Measurements from ENCODE around the gene AIFM3. TPM values are rescaled to one million over a fixed set of nuclear protein-coding genes. Genes with fewer than 3 reads are reported as not detected.

AIFM3 gene
- total RNA-seq, 3 donors from 2014 or later = 73.1 to 239 (median 181) TPM

GRCh38 chr22:20982563-20982882 lies 15.5 kb downstream of the AIFM3 start:
- no peak for DNase-seq
- peak; percentile 16 for ATAC-seq
- H3K9me3 ChIP-seq = peaks cover 5% of the 10 kb centered on the region
- intact Hi-C loops (cut with DNase I, micrococcal nuclease) = loop anchor here in 1 of 2 donors (10.0 kb wide), 1 partner anchor 68 kb away; the partner anchor contains the start of gene CRKL
- H3K36me3 ChIP-seq (ENCODE audit: low read depth) = peaks cover 5% of the 10 kb centered on the region
- peaks cover 27% of the 10 kb centered on the region for H3K4me1 ChIP-seq (ENCODE audit: low read depth)
- TF ChIP-seq, protein P1, sequence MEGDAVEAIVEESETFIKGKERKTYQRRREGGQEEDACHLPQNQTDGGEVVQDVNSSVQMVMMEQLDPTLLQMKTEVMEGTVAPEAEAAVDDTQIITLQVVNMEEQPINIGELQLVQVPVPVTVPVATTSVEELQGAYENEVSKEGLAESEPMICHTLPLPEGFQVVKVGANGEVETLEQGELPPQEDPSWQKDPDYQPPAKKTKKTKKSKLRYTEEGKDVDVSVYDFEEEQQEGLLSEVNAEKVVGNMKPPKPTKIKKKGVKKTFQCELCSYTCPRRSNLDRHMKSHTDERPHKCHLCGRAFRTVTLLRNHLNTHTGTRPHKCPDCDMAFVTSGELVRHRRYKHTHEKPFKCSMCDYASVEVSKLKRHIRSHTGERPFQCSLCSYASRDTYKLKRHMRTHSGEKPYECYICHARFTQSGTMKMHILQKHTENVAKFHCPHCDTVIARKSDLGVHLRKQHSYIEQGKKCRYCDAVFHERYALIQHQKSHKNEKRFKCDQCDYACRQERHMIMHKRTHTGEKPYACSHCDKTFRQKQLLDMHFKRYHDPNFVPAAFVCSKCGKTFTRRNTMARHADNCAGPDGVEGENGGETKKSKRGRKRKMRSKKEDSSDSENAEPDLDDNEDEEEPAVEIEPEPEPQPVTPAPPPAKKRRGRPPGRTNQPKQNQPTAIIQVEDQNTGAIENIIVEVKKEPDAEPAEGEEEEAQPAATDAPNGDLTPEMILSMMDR (IDR thresholded peaks at IDR 0.05) = no peak
- peak overlapping the region; percentile 47 for H3K4me3 ChIP-seq

GRCh38 chr22:20983081-20983771 lies 16.2 kb downstream of the AIFM3 start:
- DNase-seq (no peak), ATAC-seq (no peak)
- TF ChIP-seq, protein P1 (IDR thresholded peaks at IDR 0.05) = no peak
- peaks cover 5% of the 10 kb centered on the region for H3K36me3 ChIP-seq (ENCODE audit: low read depth)
- no peak overlapping the region for H3K4me3 ChIP-seq
- H3K4me1 ChIP-seq (ENCODE audit: low read depth) = peaks cover 27% of the 10 kb centered on the region
- H3K9me3 ChIP-seq = peaks cover 3% of the 10 kb centered on the region
- intact Hi-C loops (cut with DNase I, micrococcal nuclease) = loop anchor here in 1 of 2 donors (10.0 kb wide), 1 partner anchor 68 kb away; the partner anchor contains the start of gene CRKL

DNA sequence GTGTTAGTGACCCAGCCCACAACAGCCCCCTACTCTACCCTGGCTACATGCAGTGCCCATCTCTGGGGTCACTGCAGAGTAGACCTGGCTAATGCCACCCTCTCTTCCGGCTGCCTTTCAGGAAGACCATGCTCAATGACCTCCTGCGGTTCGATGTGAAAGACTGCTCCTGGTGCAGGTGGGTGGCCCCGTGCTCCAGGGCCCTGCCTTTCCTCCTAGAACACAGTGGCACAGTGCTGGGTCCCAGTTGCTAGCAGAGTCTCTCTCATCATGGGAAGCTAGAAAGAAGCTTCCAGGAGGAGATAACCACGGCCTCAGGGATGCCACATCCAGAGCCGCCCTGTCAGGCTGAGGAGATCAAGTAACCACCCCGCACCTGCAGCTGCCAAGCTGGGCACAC lies 18.7 kb downstream of the AIFM3 start:
- ATAC-seq (no peak), DNase-seq (no peak)
- intact Hi-C loops (cut with DNase I, micrococcal nuclease) = loop anchor here in 1 of 2 donors (10.0 kb wide), 1 partner anchor 71 kb away; the partner anchor contains the start of gene CRKL
- TF ChIP-seq, protein P1 (IDR thresholded peaks at IDR 0.05) = no peak
- no peak overlapping the region for H3K4me3 ChIP-seq
- H3K36me3 ChIP-seq (ENCODE audit: low read depth) = peaks cover 5% of the 10 kb centered on the region
- H3K4me1 ChIP-seq (ENCODE audit: low read depth) = peaks cover 16% of the 10 kb centered on the region
- no peaks in the 10 kb centered on the region for H3K9me3 ChIP-seq

GRCh38 chr22:20986365-20986764 lies 19.3 kb downstream of the AIFM3 start:
- intact Hi-C loops (cut with DNase I, micrococcal nuclease) = loop anchor here in 1 of 2 donors (10.0 kb wide), 1 partner anchor 72 kb away; the partner anchor contains the start of gene CRKL
- Histone ChIP-seq H3K4me1 (ENCODE audit: low read depth) (peaks cover 10% of the 10 kb centered on the region), H3K9me3 (no peaks in the 10 kb centered on the region), H3K36me3 (ENCODE audit: low read depth) (peaks cover 5% of the 10 kb centered on the region), H3K4me3 (no peak overlapping the region)
- DNase-seq = no peak
- no peak for ATAC-seq
- TF ChIP-seq, protein P1 (IDR thresholded peaks at IDR 0.05) = no peak

GRCh38 chr22:20987375-20987774 lies 20.3 kb downstream of the AIFM3 start:
- peaks cover 7% of the 10 kb centered on the region for H3K4me1 ChIP-seq (ENCODE audit: low read depth)
- no peak overlapping the region for H3K4me3 ChIP-seq
- intact Hi-C loops (cut with DNase I, micrococcal nuclease) = loop anchor here in 1 of 2 donors (10.0 kb wide), 1 partner anchor 73 kb away; the partner anchor contains the start of gene CRKL
- peaks cover 5% of the 10 kb centered on the region for H3K36me3 ChIP-seq (ENCODE audit: low read depth)
- ATAC-seq (no peak), DNase-seq (no peak)
- TF ChIP-seq, protein P1 (IDR thresholded peaks at IDR 0.05) = no peak
- H3K9me3 ChIP-seq = no peaks in the 10 kb centered on the region

All from mucosa of descending colon (tissue), 3 donors.